Cardiac fibroblast (primary cell): ENCODE data around the gene XYLT1.

Experiments used
- DNase-seq, 2 donors: peaks; one replicate each; pipeline versions ENCODE4 v3.0.0 to v3.0.0-alpha.2; 2010; ENCODE audit warnings: low read depth in 2 of 2
- H3K4me3 ChIP-seq, 2 donors: replicated peaks in 1 of 2; 1 replicate in 1 of 2; 2 replicates in 1 of 2; pipeline ENCODE4 v1.5.1; 2011; ENCODE audit warnings: low read depth in 2 of 2, low read length in 2 of 2, mild to moderate bottlenecking in 2 of 2, moderate library complexity in 1 of 2
- CTCF ChIP-seq: IDR thresholded peaks from one replicate; pipeline ENCODE4 v1.5.1; 2011; ENCODE audit warnings: low read depth, mild to moderate bottlenecking, low read length, inconsistent platforms

Gene XYLT1

GRCh38 chr16:17184026-17184425, 286.7 kb downstream of the XYLT1 start:
- TF ChIP-seq CTCF, result no peak
- no peak overlapping the region for H3K4me3 ChIP-seq

GRCh38 chr16:17177959-17178905, 292.5 kb downstream of the XYLT1 start:
- peak in 1 of 2 donors; percentile 6 for DNase-seq
- no peak for TF ChIP-seq CTCF
- H3K4me3 ChIP-seq, result no peak overlapping the region

More at GRCh38 chr16:17184026-17184425, 286.7 kb downstream of the XYLT1 start:
- DNase-seq, result no peak

- no peak overlapping the region for H3K4me3 ChIP-seq
- TF ChIP-seq CTCF, result no peak
- peak in 1 of 2 donors; percentile 14 for DNase-seq
These were observed 293.4 kb downstream of the XYLT1 start for GRCh38 chr16:17177242-17177958.

GRCh38 chr16:17176199-17176598, 294.6 kb downstream of the XYLT1 start:
- no peak for TF ChIP-seq CTCF
- H3K4me3 ChIP-seq, result no peak overlapping the region
- no peak for DNase-seq

GRCh38 chr16:17173281-17173680, 297.5 kb downstream of the XYLT1 start:
- no peak for TF ChIP-seq CTCF
- DNase-seq, result peak; percentile 47 to 60
- H3K4me3 ChIP-seq, result no peak overlapping the region

- no peak for DNase-seq
- no peak for TF ChIP-seq CTCF
- H3K4me3 ChIP-seq, result no peak overlapping the region
These were observed 299.3 kb downstream of the XYLT1 start for GRCh38 chr16:17171250-17172143.
